Kasumi-1 (cell line): ENCODE data around the gene VILL.

Experiments used
- DNase-seq, 2 experiments: peaks; one replicate each; lab custom pipeline; 2025; lab: John Stamatoyannopoulos, UW

Gene VILL

GRCh38 chr3:38000965-38001455 is 10.4 kb downstream of the VILL start:
- DNase-seq = no peak

GRCh38 chr3:38001456-38002081 is 11.0 kb downstream of the VILL start:
- peak; percentile 12 to 15 for DNase-seq

GRCh38 chr3:38002291-38002876 is 11.8 kb downstream of the VILL start:
- no peak for DNase-seq

GRCh38 chr3:38002940-38003339 is 12.4 kb downstream of the VILL start:
- no peak for DNase-seq

GRCh38 chr3:38003371-38003816 is 12.8 kb downstream of the VILL start:
- peak; percentile 49 to 60 for DNase-seq

GRCh38 chr3:38003817-38004414 is 13.3 kb downstream of the VILL start:
- DNase-seq = no peak

GRCh38 chr3:38004415-38005075 is 14.0 kb downstream of the VILL start:
- DNase-seq = peak; percentile 74 to 78

- no peak for DNase-seq
These were observed 14.8 kb downstream of the VILL start for GRCh38 chr3:38005076-38006020.

DNA sequence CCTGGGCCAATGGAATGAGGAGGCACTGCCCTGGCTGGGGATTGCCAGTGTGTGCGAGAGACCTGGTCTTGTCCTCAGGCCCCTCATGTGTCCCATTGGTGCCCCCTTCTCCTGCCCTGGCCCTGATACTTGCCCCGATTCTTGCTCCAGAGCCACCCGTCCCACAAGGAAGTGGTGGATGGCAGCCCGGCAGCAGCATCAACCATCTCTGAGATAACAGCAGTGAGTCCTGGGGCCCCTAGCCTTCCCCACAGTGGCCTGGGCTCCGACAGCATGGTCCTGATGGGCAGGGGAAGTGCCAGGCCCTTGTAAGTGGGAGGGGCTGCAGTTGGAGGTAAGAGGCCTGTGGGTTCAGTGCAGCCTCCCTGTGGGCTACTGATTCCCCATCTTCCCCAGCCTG is 15.4 kb downstream of the VILL start:
- DNase-seq = no peak

DNA sequence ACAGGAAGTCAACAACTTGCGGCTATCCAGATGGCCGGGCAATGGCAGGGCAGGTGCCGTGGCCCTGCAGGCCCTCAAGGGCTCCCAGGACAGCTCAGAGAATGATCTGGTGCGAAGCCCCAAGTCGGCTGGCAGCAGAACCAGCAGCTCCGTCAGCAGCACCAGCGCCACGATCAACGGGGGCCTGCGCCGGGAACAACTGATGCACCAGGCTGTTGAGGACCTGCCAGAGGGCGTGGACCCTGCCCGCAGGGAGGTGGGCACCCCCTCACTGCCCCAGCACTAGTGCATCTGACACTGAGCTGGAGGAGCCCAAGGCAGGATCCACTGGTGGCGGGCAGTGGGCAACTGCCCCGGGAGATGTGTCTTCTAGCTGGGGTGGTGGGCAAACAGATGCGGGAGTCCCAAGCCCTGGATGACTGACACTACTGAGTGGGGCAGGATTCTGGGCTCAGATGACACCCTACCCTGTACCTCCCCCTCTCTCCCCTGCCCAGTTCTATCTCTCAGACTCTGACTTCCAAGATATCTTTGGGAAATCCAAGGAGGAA is 15.9 kb downstream of the VILL start:
- DNase-seq = no peak

GRCh38 chr3:38007754-38008090 is 17.1 kb downstream of the VILL start:
- no peak for DNase-seq

- no peak for DNase-seq
These were observed 17.7 kb downstream of the VILL start for GRCh38 chr3:38008191-38008701.

GRCh38 chr3:38008971-38009580 is 18.5 kb downstream of the VILL start:
- no peak for DNase-seq

GRCh38 chr3:38009807-38010591 is 19.4 kb downstream of the VILL start:
- no peak for DNase-seq

GRCh38 chr3:38011111-38011510 is 20.5 kb downstream of the VILL start:
- no peak for DNase-seq

DNA sequence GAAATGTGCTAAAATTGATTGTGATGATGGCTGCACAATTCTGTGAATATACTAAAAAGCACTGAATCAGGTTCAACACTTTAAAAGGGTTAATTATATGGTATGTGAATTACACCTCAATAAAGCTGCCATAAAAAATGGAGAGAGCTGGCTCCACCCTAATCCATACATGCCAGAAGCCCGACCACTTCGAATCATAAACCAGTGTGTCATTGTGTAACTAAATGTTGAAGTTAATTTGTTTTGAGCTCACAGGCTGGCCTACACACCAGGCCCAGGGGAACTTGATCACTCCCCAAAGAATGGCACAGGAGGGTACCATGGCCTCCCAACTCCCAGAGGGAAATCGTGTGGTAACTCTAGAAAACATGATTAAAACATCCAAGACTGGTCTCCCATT is 24.9 kb downstream of the VILL start:
- DNase-seq = no peak

DNA sequence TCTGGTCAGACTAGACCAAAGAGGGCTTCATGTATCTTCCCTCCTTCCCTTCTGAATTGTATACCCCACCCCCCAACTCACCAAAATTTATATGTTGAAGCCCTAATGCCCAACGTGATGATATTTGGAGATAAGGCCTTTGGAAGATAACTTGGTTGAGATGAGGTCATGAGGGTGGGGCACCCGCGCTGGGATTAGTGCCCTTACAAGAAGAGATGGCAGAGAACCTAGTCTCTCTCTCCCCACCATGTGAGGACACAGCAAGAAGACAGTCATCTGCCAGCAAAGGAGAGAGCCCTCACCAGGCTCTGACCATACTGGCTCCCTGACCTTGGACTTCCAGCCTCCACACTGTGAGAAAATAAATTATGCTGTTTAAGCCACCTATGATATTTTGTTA is 25.4 kb downstream of the VILL start:
- DNase-seq = no peak

DNA sequence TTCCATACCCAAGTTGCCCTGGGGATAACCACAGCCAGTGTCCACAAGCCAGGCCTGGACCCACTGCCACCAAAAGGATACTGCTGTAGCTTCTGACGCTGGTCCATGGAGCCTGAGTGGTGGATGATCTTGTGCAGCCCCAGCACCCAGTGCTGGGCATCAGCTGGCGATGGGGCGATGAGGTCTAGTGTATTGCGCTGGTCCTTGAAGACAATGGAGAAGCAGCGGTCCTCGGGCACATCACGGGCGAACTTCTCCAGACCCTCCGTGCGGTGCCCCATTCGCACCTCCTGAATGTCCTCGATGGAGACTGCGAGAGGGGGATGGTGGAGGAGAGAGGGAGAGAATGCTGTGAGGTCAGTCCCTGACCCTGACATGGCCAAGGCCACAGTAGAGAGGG is 25.8 kb downstream of the VILL start:
- no peak for DNase-seq

DNA sequence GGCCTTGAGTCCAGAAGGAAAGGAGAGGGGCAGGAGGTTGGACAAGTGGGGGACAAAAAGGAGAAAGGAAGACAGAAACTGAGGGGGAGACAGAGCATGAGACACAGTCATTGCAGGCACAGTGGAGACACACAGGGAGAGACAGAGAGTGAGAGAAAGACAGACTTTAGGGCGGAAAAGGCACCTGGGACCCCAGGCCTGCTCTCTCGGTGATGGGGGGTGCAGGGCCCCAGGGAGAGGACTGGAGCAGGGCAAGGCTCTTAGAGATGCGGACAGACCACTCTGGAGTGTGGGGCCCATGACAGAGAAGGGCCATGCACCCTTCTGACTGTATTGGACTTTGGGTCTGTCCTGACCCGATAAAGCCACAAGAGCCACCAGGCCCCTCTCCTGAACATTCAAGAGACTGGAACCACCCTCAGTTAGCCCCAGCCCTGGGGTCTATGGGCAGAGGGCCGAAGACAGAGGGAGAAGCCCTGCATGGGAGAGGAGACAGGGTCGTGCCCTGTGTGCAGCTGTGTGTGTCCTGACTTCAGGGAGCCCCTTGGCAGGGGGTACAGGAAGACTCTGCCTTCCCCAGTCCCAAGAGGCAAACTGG is 26.4 kb downstream of the VILL start:
- no peak for DNase-seq
